Hematopoietic multipotent progenitor cell treated with erythropoietin and hydrocortisone succinate and interleukin-3 and kit ligand, for 17 days (in vitro differentiated cells): ENCODE data around the gene YWHAE.
"Not testable (repeated sequence)": the region's sequence is repeated elsewhere in the genome, so short reads cannot be mapped to it uniquely, and the experiment has no call there.

ENCODE experiments used
- DNase-seq: peaks from one replicate; pipeline ENCODE4 v3.0.0-alpha.2; 2015; ENCODE audit warnings: low spot score

Gene YWHAE

GRCh38 chr17:1399679-1400512, at the start of gene YWHAE:
TSS of gene YWHAE (minus strand) at chr17:1400222. CDS start at chr17:1400110, 112 bp downstream.
- peak; percentile 95 for DNase-seq

- no peak for DNase-seq
These were observed 49.5 kb upstream of the YWHAE start for GRCh38 chr17:1449412-1449967.

- DNase-seq, result no peak
These were observed 47.0 kb upstream of the YWHAE start for GRCh38 chr17:1447052-1447451.

GRCh38 chr17:1446201-1446600, 46.2 kb upstream of the YWHAE start:
- no peak for DNase-seq

- DNase-seq, result not testable (repeated sequence)
These were observed 45.7 kb upstream of the YWHAE start for GRCh38 chr17:1445695-1446094.

- not testable (repeated sequence) for DNase-seq
These were observed 42.7 kb upstream of the YWHAE start for GRCh38 chr17:1442721-1443120.

GRCh38 chr17:1442187-1442586, 42.2 kb upstream of the YWHAE start:
- DNase-seq, result no peak

- no peak for DNase-seq
These were observed 40.9 kb upstream of the YWHAE start for GRCh38 chr17:1440921-1441320.

GRCh38 chr17:1438593-1439083, 38.6 kb upstream of the YWHAE start:
- DNase-seq, result peak; percentile 42

- no peak for DNase-seq
These were observed 35.3 kb upstream of the YWHAE start for GRCh38 chr17:1435326-1435725.

- no peak for DNase-seq
These were observed 34.1 kb upstream of the YWHAE start for GRCh38 chr17:1434150-1434549.

- no peak for DNase-seq
These were observed 31.6 kb upstream of the YWHAE start for GRCh38 chr17:1431631-1432104.

GRCh38 chr17:1423456-1424135, 23.6 kb upstream of the YWHAE start:
- no peak for DNase-seq

- DNase-seq, result no peak
These were observed 22.9 kb upstream of the YWHAE start for GRCh38 chr17:1422885-1423284.

- DNase-seq, result no peak
These were observed 21.4 kb upstream of the YWHAE start for GRCh38 chr17:1421470-1421869.

- no peak for DNase-seq
These were observed 21.0 kb upstream of the YWHAE start for GRCh38 chr17:1420981-1421380.

GRCh38 chr17:1420163-1420562, 20.1 kb upstream of the YWHAE start:
- DNase-seq, result no peak

- not testable (repeated sequence) for DNase-seq
These were observed 18.5 kb upstream of the YWHAE start for GRCh38 chr17:1418476-1418875.

- DNase-seq, result no peak
These were observed 16.4 kb upstream of the YWHAE start for GRCh38 chr17:1416414-1416813.

GRCh38 chr17:1414634-1415033, 14.6 kb upstream of the YWHAE start:
- no peak for DNase-seq

GRCh38 chr17:1414001-1414574, 14.1 kb upstream of the YWHAE start:
- no peak for DNase-seq

- no peak for DNase-seq
These were observed 13.3 kb upstream of the YWHAE start for GRCh38 chr17:1413281-1413791.
